ENCODE results near the gene PRRC2B. TPM values are rescaled to one million over a fixed set of nuclear protein-coding genes. Genes with fewer than 3 reads are reported as not detected.

The PRRC2B gene
- total and polyA plus RNA-seq, 2 of the 13 experiments (the other 11 are each of a cell fraction or from before 2014, with no cell fraction given) = 20.8 to 37.4 TPM

- TF ChIP-seq GLMP (CRISPR knock-in tag; IDR thresholded peaks at IDR 0.05; ENCODE audit: borderline replicate concordance) (no peak), THAP11 (CRISPR knock-in tag; IDR thresholded peaks at IDR 0.05) (0 out of 2 replicates have a peak, but pooled peaks have one; percentile 31), ZNF331 (CRISPR knock-in tag; IDR thresholded peaks at IDR 0.05) (peak; percentile 39; the same call in 1 of the 2 replicates), CBX1 (IDR thresholded peaks at IDR 0.05; ENCODE audit: low read depth) (no peak), ZFP36L1 (CRISPR knock-in tag; IDR thresholded peaks at IDR 0.05) (0 out of 2 replicates have a peak, but pooled peaks have one; percentile 43), SALL1 (CRISPR knock-in tag; IDR thresholded peaks at IDR 0.05) (peak; percentile 48; the same call in 1 of the 2 replicates), KAT7 (CRISPR knock-in tag; IDR thresholded peaks at IDR 0.05; ENCODE audit: borderline replicate concordance) (no peak), ZBTB26 (CRISPR knock-in tag; IDR thresholded peaks at IDR 0.05; ENCODE audit: borderline replicate concordance) (no peak), ATF7 (IDR thresholded peaks at IDR 0.05) (no peak), ATF7 (CRISPR knock-in tag; IDR thresholded peaks at IDR 0.05) (no peak), ELF4 (CRISPR knock-in tag; IDR thresholded peaks at IDR 0.05; ENCODE audit: borderline replicate concordance) (no peak)
Measured at GRCh38 chr9:131382850-131383729, 10.8 kb upstream of the PRRC2B start (continued).
